AG09319 (cell line): ENCODE measurements around the gene CSAD.

Source experiments
- DNase-seq: peaks from one replicate; pipeline ENCODE4 v3.0.0-alpha.2; 2010; ENCODE audit warnings: low read depth; ENCODE audit errors: extremely low read depth
- TF ChIP-seq, protein P1 (sequence below): IDR thresholded peaks from 2 replicates; pipeline ENCODE4 v1.5.1; 2011; ENCODE audit warnings: low read depth, mild to moderate bottlenecking, inconsistent platforms, low read length, moderate library complexity

Gene CSAD

GRCh38 chr12:53147181-53147580, 33.5 kb downstream of the CSAD start:
- no peak for DNase-seq
- TF ChIP-seq, protein P1, sequence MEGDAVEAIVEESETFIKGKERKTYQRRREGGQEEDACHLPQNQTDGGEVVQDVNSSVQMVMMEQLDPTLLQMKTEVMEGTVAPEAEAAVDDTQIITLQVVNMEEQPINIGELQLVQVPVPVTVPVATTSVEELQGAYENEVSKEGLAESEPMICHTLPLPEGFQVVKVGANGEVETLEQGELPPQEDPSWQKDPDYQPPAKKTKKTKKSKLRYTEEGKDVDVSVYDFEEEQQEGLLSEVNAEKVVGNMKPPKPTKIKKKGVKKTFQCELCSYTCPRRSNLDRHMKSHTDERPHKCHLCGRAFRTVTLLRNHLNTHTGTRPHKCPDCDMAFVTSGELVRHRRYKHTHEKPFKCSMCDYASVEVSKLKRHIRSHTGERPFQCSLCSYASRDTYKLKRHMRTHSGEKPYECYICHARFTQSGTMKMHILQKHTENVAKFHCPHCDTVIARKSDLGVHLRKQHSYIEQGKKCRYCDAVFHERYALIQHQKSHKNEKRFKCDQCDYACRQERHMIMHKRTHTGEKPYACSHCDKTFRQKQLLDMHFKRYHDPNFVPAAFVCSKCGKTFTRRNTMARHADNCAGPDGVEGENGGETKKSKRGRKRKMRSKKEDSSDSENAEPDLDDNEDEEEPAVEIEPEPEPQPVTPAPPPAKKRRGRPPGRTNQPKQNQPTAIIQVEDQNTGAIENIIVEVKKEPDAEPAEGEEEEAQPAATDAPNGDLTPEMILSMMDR, result no peak

DNA sequence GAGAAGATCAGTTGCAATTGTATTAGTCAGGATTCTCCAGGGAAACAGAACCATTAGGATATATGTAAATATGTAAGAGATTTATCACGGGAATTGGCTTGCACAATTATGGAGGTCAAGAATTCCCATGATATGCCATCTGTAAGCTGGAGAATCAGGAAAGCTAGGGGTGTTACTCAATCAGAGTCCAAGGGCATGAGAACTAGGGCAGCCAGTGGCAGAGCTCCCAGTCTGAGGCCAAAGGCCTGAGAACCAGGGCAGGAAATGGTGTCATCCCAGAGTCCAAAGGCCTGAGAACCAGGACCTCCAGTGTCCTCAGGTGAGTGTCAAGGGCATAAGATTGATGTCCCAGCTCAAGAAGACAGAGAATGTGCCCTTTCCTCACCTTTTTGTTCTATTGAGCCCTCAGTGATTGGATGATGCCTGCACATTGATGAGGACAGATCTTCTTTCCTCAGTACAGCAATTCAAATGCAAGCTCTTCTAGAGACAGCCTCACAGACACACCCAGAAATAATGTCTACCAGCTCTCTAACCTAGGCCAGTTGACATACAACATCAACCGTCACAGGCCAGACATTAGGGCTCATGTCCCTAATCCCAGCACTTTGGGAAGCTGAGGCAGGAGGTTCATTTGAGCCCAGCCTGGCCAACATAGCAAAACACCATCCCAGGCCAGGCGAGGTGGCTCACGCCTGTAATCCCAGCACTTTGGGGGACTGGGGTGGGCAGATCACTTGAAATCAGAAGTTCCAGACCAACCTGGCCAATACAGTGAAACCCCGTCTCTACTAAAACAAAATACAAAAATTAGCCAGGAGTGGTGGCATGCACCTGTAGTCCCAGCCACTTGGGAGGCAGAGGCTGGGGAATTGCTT, 35.1 kb downstream of the CSAD start:
- DNase-seq, result peak; percentile 19

DNA sequence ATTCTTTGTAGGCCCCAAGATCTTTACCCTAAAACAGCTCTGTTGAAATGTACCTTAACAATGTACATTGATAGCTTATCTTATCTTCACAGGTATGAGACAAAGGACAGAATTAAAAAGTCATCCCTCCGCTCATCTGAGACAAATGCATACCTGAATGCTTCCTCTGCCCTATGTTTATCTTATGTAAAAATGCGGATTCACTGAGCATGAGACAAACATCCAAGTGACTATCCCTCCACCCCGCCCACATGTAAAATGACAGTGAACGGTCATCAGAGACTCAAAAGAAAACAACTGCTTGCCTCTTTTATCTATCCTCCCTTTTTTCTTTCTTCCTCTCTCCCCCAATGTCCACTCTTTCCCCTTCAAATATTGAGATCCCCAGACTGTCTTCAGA, 37.4 kb downstream of the CSAD start:
- TF ChIP-seq, protein P1, result no peak
- DNase-seq, result no peak

More for the DNA sequence above, 35.1 kb downstream of the CSAD start:
- TF ChIP-seq, protein P1, result no peak

DNA sequence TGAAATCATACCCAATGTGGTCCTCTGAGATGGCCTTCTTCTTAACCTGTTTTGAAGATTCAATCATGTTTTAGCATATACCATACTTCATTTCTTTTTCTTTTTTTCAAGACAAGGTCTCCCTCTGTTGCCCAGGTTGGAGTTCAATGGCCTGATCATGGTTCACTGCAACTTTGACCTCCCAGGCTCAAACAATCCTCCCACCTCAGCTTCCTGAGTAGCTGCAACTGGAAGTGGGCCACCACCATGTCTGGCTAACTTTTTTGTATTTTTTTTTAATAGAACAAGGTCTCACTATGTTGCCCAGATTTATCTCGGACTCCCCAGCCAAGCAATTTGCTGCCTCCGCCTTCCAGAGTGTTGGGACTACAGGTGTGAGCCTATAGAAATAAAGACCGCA, 47.0 kb downstream of the CSAD start:
- TF ChIP-seq, protein P1, result no peak
- no peak for DNase-seq

GRCh38 chr12:53131844-53132243, 48.9 kb downstream of the CSAD start:
- DNase-seq, result no peak
- TF ChIP-seq, protein P1, result no peak

GRCh38 chr12:53128780-53129569, 51.8 kb downstream of the CSAD start:
- TF ChIP-seq, protein P1, result no peak
- no peak for DNase-seq

DNA sequence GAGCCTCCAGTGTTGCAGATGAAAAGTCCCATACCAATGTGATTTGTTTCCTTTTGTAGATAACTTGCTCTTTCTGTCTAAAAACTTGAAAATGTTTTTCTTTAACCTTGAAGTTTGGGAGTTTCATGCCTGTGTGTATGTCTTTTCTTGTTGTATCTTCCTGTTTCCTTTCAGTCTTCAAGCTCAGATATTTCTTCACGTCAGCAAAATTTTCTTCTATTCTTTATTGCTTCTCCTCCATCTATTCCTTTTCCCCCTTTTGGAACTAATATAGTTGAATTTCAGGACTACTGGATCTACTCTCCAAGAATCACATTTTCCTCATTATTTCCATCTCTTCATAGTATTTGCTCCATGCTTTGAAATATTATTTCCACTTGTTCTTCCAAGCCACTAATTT, 53.6 kb downstream of the CSAD start:
- TF ChIP-seq, protein P1, result no peak
- DNase-seq, result no peak
